GM10248 (cell line): ENCODE measurements around the gene TUBGCP3.

Experiments used
- CTCF ChIA-PET: fragments of 300-600 bp; sonication (Branson Sonifier 250); formaldehyde crosslinking; extraction: SDS; loops from one replicate; lab custom pipeline; 2021; ENCODE audit warnings: antibody characterized with exemption; lab: Yijun Ruan, JAX
- POLR2A ChIA-PET: fragments of 350-650 bp; sonication (Branson Sonifier 250); formaldehyde crosslinking; extraction: SDS; loops from one replicate; lab custom pipeline; 2020; ENCODE audit warnings: antibody characterized with exemption; lab: Yijun Ruan, JAX
- DNase-seq: peaks from one replicate; pipeline ENCODE4 v3.0.0; 2012; ENCODE audit errors: extremely low spot score
- CTCF ChIP-seq: IDR thresholded peaks from 2 replicates; pipeline ENCODE4 v1.5.1; 2012; ENCODE audit warnings: mild to moderate bottlenecking, low read depth; ENCODE audit errors: extremely low read depth, missing control alignments, control extremely low read depth

Gene TUBGCP3

GRCh38 chr13:112580211-112580610 is 7.7 kb downstream of the TUBGCP3 start:
- DNase-seq: no peak
- CTCF ChIA-PET: interaction anchor here (1.1 to 1.5 kb wide), 2 partner anchors 15 to 295 kb away, joined by 3 to 5 read pairs; no protein-coding TSS in a partner anchor
- POLR2A ChIA-PET: no interaction called here
- no peak for TF ChIP-seq CTCF

GRCh38 chr13:112579310-112579843 is 8.6 kb downstream of the TUBGCP3 start:
- POLR2A ChIA-PET: no interaction called here
- CTCF ChIA-PET: interaction anchor here (1.2 to 1.5 kb wide), 2 partner anchors 10 to 14 kb away, joined by 3 to 5 read pairs; no protein-coding TSS in a partner anchor
- no peak for TF ChIP-seq CTCF
- no peak for DNase-seq

GRCh38 chr13:112576768-112577167 is 11.2 kb downstream of the TUBGCP3 start:
- ChIA-PET CTCF (interaction anchor here (0.7 to 4.3 kb wide), 3 partner anchors 13 to 29 kb away, joined by 3 to 24 read pairs (median 3); partner anchors contain the start of gene TUBGCP3), POLR2A (no interaction called here)
- TF ChIP-seq CTCF: no peak
- no peak for DNase-seq

GRCh38 chr13:112576191-112576590 is 11.8 kb downstream of the TUBGCP3 start:
- ChIA-PET POLR2A (no interaction called here), CTCF (interaction anchor here (0.7 to 4.3 kb wide), 6 partner anchors 10 to 55 kb away, joined by 3 to 24 read pairs (median 3); partner anchors contain the start of gene TUBGCP3)
- DNase-seq: no peak
- no peak for TF ChIP-seq CTCF

GRCh38 chr13:112575675-112576074 is 12.3 kb downstream of the TUBGCP3 start:
- TF ChIP-seq CTCF: no peak
- CTCF ChIA-PET: interaction anchor here (1.2 to 4.3 kb wide), 4 partner anchors 10 to 55 kb away, joined by 3 to 24 read pairs (median 4); partner anchors contain the start of gene TUBGCP3
- no peak for DNase-seq
- POLR2A ChIA-PET: no interaction called here

- DNase-seq: no peak
- POLR2A ChIA-PET: no interaction called here
- no peak for TF ChIP-seq CTCF
- CTCF ChIA-PET: interaction anchor here (1.2 to 4.3 kb wide), 4 partner anchors 9 to 54 kb away, joined by 3 to 24 read pairs (median 4); partner anchors contain the start of gene TUBGCP3
Observed at GRCh38 chr13:112574834-112575613, 12.9 kb downstream of the TUBGCP3 start.
